Measurements from ENCODE around the gene RAB3GAP2. TPM values are rescaled to one million over a fixed set of nuclear protein-coding genes. Genes with fewer than 3 reads are reported as not detected.
A peak's percentile ranks its signal among the peaks of the same experiment; 100 is the strongest.

Gene RAB3GAP2
- total RNA-seq, 2 donors from 2014 or later, result 13.9 to 15.1 TPM

DNA sequence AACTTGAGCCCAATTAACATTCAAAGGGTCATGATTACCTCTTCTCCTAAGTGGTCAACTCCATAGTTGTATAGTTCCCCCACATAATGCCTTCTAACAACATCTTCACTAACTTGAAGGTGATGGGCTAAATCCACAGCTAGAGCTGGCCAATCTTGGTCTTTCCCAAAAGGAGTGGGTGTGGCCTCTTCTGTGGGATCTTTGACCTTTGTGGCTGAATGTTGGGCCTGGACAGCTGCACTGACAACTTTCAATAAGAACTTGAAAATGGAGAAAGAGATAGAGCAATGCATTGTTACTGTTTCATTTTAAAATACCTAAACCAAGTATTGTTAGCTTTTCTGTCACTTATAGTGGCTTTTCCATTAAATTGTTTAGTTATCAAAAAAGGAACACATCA is 119.1 kb downstream of the RAB3GAP2 start:
- Histone ChIP-seq H3K27me3 (no peaks in the 10 kb centered on the region), H3K4me1 (peaks cover 0 to 14% of the 10 kb centered on the region in 2 donors), H3K4me3 (no peak overlapping the region), H3K27ac (no peak overlapping the region), H3K36me3 (peaks cover 48% of the 10 kb centered on the region), H3K9me3 (no peaks in the 10 kb centered on the region)
- TF ChIP-seq, protein P1, sequence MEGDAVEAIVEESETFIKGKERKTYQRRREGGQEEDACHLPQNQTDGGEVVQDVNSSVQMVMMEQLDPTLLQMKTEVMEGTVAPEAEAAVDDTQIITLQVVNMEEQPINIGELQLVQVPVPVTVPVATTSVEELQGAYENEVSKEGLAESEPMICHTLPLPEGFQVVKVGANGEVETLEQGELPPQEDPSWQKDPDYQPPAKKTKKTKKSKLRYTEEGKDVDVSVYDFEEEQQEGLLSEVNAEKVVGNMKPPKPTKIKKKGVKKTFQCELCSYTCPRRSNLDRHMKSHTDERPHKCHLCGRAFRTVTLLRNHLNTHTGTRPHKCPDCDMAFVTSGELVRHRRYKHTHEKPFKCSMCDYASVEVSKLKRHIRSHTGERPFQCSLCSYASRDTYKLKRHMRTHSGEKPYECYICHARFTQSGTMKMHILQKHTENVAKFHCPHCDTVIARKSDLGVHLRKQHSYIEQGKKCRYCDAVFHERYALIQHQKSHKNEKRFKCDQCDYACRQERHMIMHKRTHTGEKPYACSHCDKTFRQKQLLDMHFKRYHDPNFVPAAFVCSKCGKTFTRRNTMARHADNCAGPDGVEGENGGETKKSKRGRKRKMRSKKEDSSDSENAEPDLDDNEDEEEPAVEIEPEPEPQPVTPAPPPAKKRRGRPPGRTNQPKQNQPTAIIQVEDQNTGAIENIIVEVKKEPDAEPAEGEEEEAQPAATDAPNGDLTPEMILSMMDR (IDR thresholded peaks at IDR 0.05), result no peak
- DNase-seq (ENCODE audit: low spot score), result no peak

DNA sequence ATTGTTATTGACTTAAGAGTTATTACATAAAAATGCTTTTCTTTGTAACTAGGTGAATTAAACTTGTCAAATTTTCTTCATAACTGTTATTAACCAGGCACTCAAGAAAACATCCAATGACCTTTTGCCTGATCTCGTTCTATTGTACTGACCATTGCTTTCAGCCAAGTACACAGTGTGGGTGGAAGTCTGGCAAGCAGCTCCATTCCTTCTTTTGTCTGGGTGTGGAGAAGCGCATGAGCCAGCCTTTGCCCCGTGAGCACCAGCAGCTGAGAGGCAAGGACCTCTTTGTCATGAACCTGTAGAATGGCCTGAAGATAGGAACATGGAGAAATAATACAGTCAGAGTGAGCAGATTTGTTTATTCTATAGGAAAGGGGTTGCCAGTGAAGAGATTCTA is 120.8 kb downstream of the RAB3GAP2 start:
- Histone ChIP-seq H3K4me1 (peaks cover 0 to 14% of the 10 kb centered on the region in 2 donors), H3K4me3 (no peak overlapping the region), H3K9me3 (no peaks in the 10 kb centered on the region), H3K27ac (peak overlapping the region; percentile 39 to 42), H3K27me3 (no peaks in the 10 kb centered on the region), H3K36me3 (peaks cover 38% of the 10 kb centered on the region)
- TF ChIP-seq, protein P1 (IDR thresholded peaks at IDR 0.05), result no peak
- DNase-seq (ENCODE audit: low spot score), result no peak

DNA sequence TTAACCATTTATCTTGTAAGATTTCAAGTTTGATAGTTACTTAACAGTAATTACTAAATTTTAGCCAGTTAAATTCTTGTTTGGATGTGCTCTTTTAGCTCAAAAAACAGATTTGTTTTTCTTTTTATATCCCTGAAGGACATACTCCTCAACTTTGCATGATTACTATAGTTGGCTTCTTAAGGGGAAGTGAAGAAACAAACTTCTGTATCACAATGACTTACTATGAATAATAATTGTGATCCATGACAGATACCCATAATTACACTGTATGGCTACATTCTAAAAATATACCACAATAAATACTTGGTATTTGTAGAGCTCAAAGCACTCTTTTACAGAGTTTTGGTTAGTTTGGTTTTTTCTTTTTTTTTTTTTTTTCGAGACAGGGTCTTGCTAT is 122.5 kb downstream of the RAB3GAP2 start:
- Histone ChIP-seq H3K36me3 (peaks cover 34% of the 10 kb centered on the region), H3K4me1 (peaks cover 0 to 14% of the 10 kb centered on the region in 2 donors), H3K4me3 (no peak overlapping the region), H3K27me3 (no peaks in the 10 kb centered on the region), H3K27ac (peak overlapping the region in 1 of 2 donors; percentile 25), H3K9me3 (no peaks in the 10 kb centered on the region)
- TF ChIP-seq, protein P1 (IDR thresholded peaks at IDR 0.05), result no peak
- no peak for DNase-seq (ENCODE audit: low spot score)

DNA sequence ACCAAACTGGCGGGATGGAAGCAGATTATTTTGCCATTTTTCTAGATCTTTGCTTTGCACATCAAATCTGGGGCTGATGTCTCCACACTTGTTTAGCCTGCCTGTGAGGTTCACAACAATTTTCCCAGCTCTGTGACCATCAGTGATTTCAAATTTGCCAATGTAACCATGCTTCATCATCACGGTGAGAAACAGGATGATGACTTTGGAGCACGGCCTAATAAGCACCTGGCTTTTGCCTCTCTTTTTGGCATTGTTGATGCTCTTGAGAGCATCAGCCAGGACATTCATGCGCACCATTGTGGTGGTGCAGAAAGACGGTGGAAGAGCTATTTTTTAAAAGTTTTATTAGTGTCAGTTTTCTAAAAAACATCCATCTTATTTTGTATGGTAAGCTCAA is 128.2 kb downstream of the RAB3GAP2 start:
- Histone ChIP-seq H3K36me3 (peaks cover 34% of the 10 kb centered on the region), H3K4me1 (no peaks in the 10 kb centered on the region)
- TF ChIP-seq, protein P1 (IDR thresholded peaks at IDR 0.05), result no peak

DNA sequence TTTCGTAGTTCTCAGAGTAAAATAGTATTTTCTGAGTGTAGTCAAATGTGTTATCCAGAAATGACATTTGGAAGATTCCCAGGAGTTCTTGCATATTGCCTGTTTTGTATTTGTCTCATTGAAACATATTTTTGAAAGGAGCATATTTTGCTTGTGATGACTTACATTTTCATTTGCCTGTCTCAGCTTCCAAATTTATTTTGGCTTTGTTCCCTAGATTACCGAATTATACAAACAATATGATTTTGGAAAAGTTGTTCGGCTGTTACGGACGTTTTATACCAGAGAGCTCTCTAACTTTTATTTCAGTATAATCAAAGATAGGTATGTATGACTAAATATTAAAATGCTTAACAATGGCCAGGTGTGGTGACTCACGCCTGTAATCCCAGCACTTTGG is 132.3 kb downstream of the RAB3GAP2 start:
- no peak for DNase-seq (ENCODE audit: low spot score)
- H3K4me3 ChIP-seq, result no peak overlapping the region
- peak overlapping the region; percentile 4 to 8 for H3K27ac ChIP-seq
- H3K27me3 ChIP-seq, result no peaks in the 10 kb centered on the region
- no peaks in the 10 kb centered on the region for H3K9me3 ChIP-seq
- no peaks in the 10 kb centered on the region for H3K4me1 ChIP-seq
- H3K36me3 ChIP-seq, result peaks cover 34% of the 10 kb centered on the region
- TF ChIP-seq, protein P1 (IDR thresholded peaks at IDR 0.05), result no peak

More for the DNA sequence above, 128.2 kb downstream of the RAB3GAP2 start:
- H3K4me3 ChIP-seq, result no peak overlapping the region
- H3K9me3 ChIP-seq, result no peaks in the 10 kb centered on the region
- H3K27ac ChIP-seq, result no peak overlapping the region
- no peak for DNase-seq (ENCODE audit: low spot score)
- no peaks in the 10 kb centered on the region for H3K27me3 ChIP-seq

All from right atrium auricular region (tissue), 2 donors.